ENCODE results near the gene PRRC2A. TPM values are rescaled to one million over a fixed set of nuclear protein-coding genes. Genes with fewer than 3 reads are reported as not detected.

Gene PRRC2A
- total RNA-seq, 3 donors from 2014 or later (not counting 1 experiment from before 2014, with no cell fraction given) = 264 to 294 (median 294) TPM

DNA sequence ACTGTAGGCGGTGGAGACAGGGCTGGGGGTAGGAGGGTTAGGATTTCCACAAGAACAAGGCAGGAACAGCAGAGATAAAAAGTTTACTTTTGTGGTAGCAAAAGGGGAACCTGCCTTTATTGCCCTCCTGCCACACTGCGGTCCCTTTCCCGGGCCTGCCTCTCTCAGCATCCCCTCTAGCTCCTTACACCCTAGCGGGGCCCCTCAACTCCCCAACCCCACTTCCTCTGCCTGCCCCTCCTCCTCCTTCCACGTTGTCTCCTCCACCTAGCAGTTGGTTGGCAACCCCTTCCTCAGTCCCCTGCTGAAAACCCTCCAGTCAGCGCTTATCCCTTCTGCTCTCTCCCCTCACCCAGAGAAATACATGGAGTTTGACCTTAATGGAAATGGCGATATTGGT is 4.8 kb upstream of the PRRC2A start:
- intact Hi-C loops (cut with micrococcal nuclease) = no loop called here
- WGBS (ENCODE audit: insufficient coverage) = 15% methylated on average over 6 of the region's 7 CpGs
- no peaks in the 10 kb centered on the region for H3K36me3 Mint-ChIP-seq
- no peaks in the 10 kb centered on the region for H3K9me3 ChIP-seq (ENCODE audit: control insufficient read depth, insufficient read depth, low read length)
- H3K4me3 Mint-ChIP-seq = no peak overlapping the region
- peaks cover 0 to 6% of the 10 kb centered on the region in 2 donors for H3K4me1 Mint-ChIP-seq
- H3K27me3 Mint-ChIP-seq (ENCODE audit: low read depth in 2 of 2) = no peaks in the 10 kb centered on the region
- ATAC-seq (no peak), DNase-seq (peak in 1 of 2 donors; percentile 53)
- H3K27me3 ChIP-seq (ENCODE audit: control insufficient read depth, insufficient read depth, low read length) = no peaks in the 10 kb centered on the region
- TF ChIP-seq, protein P1, sequence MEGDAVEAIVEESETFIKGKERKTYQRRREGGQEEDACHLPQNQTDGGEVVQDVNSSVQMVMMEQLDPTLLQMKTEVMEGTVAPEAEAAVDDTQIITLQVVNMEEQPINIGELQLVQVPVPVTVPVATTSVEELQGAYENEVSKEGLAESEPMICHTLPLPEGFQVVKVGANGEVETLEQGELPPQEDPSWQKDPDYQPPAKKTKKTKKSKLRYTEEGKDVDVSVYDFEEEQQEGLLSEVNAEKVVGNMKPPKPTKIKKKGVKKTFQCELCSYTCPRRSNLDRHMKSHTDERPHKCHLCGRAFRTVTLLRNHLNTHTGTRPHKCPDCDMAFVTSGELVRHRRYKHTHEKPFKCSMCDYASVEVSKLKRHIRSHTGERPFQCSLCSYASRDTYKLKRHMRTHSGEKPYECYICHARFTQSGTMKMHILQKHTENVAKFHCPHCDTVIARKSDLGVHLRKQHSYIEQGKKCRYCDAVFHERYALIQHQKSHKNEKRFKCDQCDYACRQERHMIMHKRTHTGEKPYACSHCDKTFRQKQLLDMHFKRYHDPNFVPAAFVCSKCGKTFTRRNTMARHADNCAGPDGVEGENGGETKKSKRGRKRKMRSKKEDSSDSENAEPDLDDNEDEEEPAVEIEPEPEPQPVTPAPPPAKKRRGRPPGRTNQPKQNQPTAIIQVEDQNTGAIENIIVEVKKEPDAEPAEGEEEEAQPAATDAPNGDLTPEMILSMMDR (IDR thresholded peaks at IDR 0.05) = no peak
- no peak overlapping the region for H3K27ac ChIP-seq (ENCODE audit: low read length)
- H3K9me3 Mint-ChIP-seq = no peaks in the 10 kb centered on the region
- H3K27ac Mint-ChIP-seq = no peak overlapping the region
- no peaks in the 10 kb centered on the region for H3K36me3 ChIP-seq (ENCODE audit: control insufficient read depth, insufficient read depth, low read length)
- peaks cover 17% of the 10 kb centered on the region for H3K4me1 ChIP-seq (ENCODE audit: control insufficient read depth, insufficient read depth, low read length)
- H3K4me3 ChIP-seq (ENCODE audit: low read length) = no peak overlapping the region

DNA sequence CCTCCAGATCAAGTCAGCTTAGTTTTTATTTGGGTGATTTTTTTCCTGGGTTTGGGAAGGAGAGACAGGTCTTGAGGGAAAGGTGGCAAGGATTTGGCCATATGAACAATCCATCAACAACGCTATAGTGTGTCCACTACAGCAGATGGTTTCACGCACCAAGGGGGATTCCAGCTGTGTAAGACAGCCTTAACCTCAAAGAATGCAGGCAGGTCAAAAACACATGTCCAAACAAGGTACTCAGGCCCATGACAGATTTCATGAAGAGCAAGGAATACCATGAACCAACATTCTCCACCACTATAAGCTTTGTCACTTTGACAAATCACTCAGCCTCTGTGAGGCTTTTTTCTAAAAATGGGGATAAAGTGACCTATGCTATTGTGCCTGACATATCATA is 3.5 kb upstream of the PRRC2A start:
- Mint-ChIP-seq H3K4me1 (peaks cover 11 to 17% of the 10 kb centered on the region in 2 donors), H3K4me3 (no peak overlapping the region), H3K9me3 (no peaks in the 10 kb centered on the region), H3K27ac (no peak overlapping the region), H3K36me3 (no peaks in the 10 kb centered on the region), H3K27me3 (ENCODE audit: low read depth in 2 of 2) (no peaks in the 10 kb centered on the region)
- intact Hi-C loops (cut with micrococcal nuclease) = no loop called here
- Histone ChIP-seq H3K27ac (ENCODE audit: low read length) (no peak overlapping the region), H3K4me3 (ENCODE audit: low read length) (no peak overlapping the region), H3K36me3 (ENCODE audit: control insufficient read depth, insufficient read depth, low read length) (no peaks in the 10 kb centered on the region), H3K4me1 (ENCODE audit: control insufficient read depth, insufficient read depth, low read length) (peaks cover 28% of the 10 kb centered on the region), H3K9me3 (ENCODE audit: control insufficient read depth, insufficient read depth, low read length) (no peaks in the 10 kb centered on the region), H3K27me3 (ENCODE audit: control insufficient read depth, insufficient read depth, low read length) (no peaks in the 10 kb centered on the region)
- WGBS (ENCODE audit: insufficient coverage) = 90% methylated on average over 2 of the region's 2 CpGs
- ATAC-seq (no peak), DNase-seq (no peak)
- TF ChIP-seq, protein P1 (IDR thresholded peaks at IDR 0.05) = no peak

DNA sequence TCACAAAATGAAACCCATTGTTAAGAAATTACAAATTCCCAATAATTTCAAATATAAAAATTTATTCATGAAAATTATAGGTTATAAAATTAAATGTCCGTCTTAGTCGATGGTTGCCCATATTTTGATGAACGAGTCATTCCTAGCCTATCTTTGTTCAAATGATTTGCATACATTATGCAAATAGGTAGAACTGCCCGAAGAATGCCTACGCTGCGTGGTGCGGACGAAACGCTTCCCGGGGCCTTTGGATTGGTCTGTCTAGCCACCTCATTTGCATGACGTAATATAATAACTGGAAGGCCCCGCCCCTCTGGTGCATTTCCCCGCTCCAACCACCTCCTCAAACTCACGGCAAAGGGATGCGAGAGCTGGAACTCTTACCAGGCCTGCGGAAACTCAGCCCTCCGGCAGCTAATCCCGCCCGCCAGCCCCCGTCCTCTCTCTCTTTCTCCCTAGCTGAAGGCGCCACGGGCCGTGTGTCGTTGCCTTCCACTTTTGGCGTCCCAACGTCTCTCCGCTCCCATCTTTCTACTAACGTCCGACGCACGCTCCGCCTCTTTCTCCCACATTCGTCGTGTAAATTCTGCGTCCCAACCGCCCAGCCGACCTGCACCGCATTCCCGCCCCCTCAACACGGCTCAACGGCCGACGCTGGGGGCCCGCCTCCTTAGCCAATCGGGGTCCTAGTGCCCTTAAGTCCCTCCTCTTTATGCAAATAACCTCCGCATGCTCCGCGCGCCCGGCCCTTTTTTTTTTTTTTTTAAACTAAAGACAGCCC is 520 bp upstream of the PRRC2A start:
- Mint-ChIP-seq H3K27me3 (ENCODE audit: low read depth in 2 of 2) (no peaks in the 10 kb centered on the region), H3K27ac (peak overlapping the region; percentile 92 to 95), H3K4me3 (peak overlapping the region; percentile 92), H3K36me3 (no peaks in the 10 kb centered on the region), H3K9me3 (no peaks in the 10 kb centered on the region), H3K4me1 (peaks cover 20 to 25% of the 10 kb centered on the region in 2 donors)
- TF ChIP-seq, protein P1 (IDR thresholded peaks at IDR 0.05) = no peak
- H3K27me3 ChIP-seq (ENCODE audit: control insufficient read depth, insufficient read depth, low read length) = no peaks in the 10 kb centered on the region
- WGBS (ENCODE audit: insufficient coverage) = under 1% methylated on average over 45 of the region's 50 CpGs
- H3K27ac ChIP-seq (ENCODE audit: low read length) = peak overlapping the region; percentile 98
- H3K36me3 ChIP-seq (ENCODE audit: control insufficient read depth, insufficient read depth, low read length) = peaks cover 14% of the 10 kb centered on the region
- H3K4me1 ChIP-seq (ENCODE audit: control insufficient read depth, insufficient read depth, low read length) = peaks cover 29% of the 10 kb centered on the region
- intact Hi-C loops (cut with micrococcal nuclease) = loop anchor here (1.0 to 5.0 kb wide), 4 partner anchors 32 to 117 kb away; partner anchors contain the start of genes BAG6, CLIC1 and GPANK1
- no peaks in the 10 kb centered on the region for H3K9me3 ChIP-seq (ENCODE audit: control insufficient read depth, insufficient read depth, low read length)
- H3K4me3 ChIP-seq (ENCODE audit: low read length) = peak overlapping the region; percentile 91
- peak; percentile 80 to 94 (median 84) for ATAC-seq
- peak; percentile 93 to 99 for DNase-seq

All from natural killer cell (primary cell).